K562 (cell line): ENCODE data around the gene ACSF3. TPM values are rescaled to one million over a fixed set of nuclear protein-coding genes. Genes with fewer than 3 reads are reported as not detected.

Experiments used
- ATAC-seq: fragments of 200-7000 bp; cut with Tn5 transposase; 3 replicates; pipeline ENCODE4 v1.9.1; 2020; ENCODE audit warnings: moderate library complexity
- BruUV-seq: library from RNA; stranded (reverse); fragments of 400-500 nt; replicated peaks from 2 replicates; lab custom pipeline; 2021; lab: Mats Ljungman, UMichigan
- CTCF ChIA-PET: fragments of 300-600 bp; formaldehyde crosslinking; extraction: SDS; loops from one replicate; lab custom pipeline; 2021; ENCODE audit warnings: low intra/inter-chr PET ratio; lab: Yijun Ruan, JAX
- POLR2A ChIA-PET: fragments of 300-600, 350-650 bp; sonication (Branson Sonifier 250); formaldehyde crosslinking; extraction: SDS; loops from one replicate; lab custom pipeline; 2021; ENCODE audit warnings: antibody characterized with exemption, inconsistent platforms; lab: Yijun Ruan, JAX
- DNase-seq, 4 experiments: peaks; one replicate each; pipeline versions ENCODE4 v3.0.0 to v3.0.0-alpha.2; 2011 to 2018; ENCODE audit warnings: low spot score in 3 of 4, mixed read lengths in 3 of 4; ENCODE audit errors: extremely low read depth in 1 of 4
- FAIRE-seq: peaks from 2 replicates; lab custom pipeline; 2011; peaks lifted over from hg19 to GRCh38; lab: Jason Lieb, UNC
- H2AFZ ChIP-seq: 2 replicates; pipeline ENCODE4 v1.6.0; 2011; ENCODE audit warnings: low read depth, low read length, control low read depth, inconsistent platforms
- H3K27ac ChIP-seq: fragments of 200-600 bp; 3 replicates; pipeline ENCODE4 v1.8.0; 2011; ENCODE audit warnings: low read depth, mild to moderate bottlenecking, control low read depth, inconsistent platforms, low read length, moderate library complexity, mixed read lengths; ENCODE audit errors: extremely low read depth
- H3K27me3 ChIP-seq, 2 experiments: fragments of 300-600 bp in 1 of 2; 2 replicates in 1 of 2; 3 replicates in 1 of 2; pipeline versions ENCODE4 v1.6.0 to v1.8.0; 2011; ENCODE audit warnings: inconsistent platforms in 2 of 2, low read length in 2 of 2, mild to moderate bottlenecking in 1 of 2, mixed read lengths in 1 of 2, moderate library complexity in 1 of 2; ENCODE audit not compliant: control insufficient read depth in 2 of 2, insufficient read depth in 2 of 2
- H3K36me3 ChIP-seq: fragments of 300-600 bp; 3 replicates; pipeline ENCODE4 v1.8.0; 2011; ENCODE audit warnings: mild to moderate bottlenecking, low read length, inconsistent platforms; ENCODE audit not compliant: control insufficient read depth, insufficient read depth
- H3K4me1 ChIP-seq, 2 experiments: fragments of 200-600 bp in 1 of 2; replicated peaks in 1 of 2; 2 replicates in 1 of 2; 3 replicates in 1 of 2; pipeline versions ENCODE4 v1.5.1 to v1.8.0; 2011; ENCODE audit warnings: inconsistent platforms in 2 of 2, low read length in 2 of 2, mild to moderate bottlenecking in 1 of 2, mixed read lengths in 1 of 2, moderate library complexity in 1 of 2; ENCODE audit not compliant: control insufficient read depth in 2 of 2, insufficient read depth in 2 of 2
- H3K4me2 ChIP-seq: 2 replicates; pipeline ENCODE4 v1.6.1; 2011; ENCODE audit warnings: low read length, control low read depth, inconsistent platforms, mixed read lengths; ENCODE audit not compliant: insufficient read depth
- H3K4me3 ChIP-seq: fragments of 200-600 bp; sonication (generic), shearing (Covaris generic); 2 replicates; pipeline ENCODE4 v1.5.1; 2016; ENCODE audit warnings: control low read depth, inconsistent platforms
- H3K79me2 ChIP-seq: fragments of 200-600 bp; 3 replicates; pipeline ENCODE4 v1.8.0; 2011; ENCODE audit warnings: low read length, inconsistent platforms; ENCODE audit not compliant: control insufficient read depth, insufficient read depth
- H3K9ac ChIP-seq, 2 experiments: 2 replicates each; pipeline versions ENCODE4 v1.6.0 to v1.6.1; 2011; ENCODE audit warnings: low read depth in 2 of 2, low read length in 2 of 2, control low read depth in 1 of 2, inconsistent platforms in 1 of 2, mild to moderate bottlenecking in 1 of 2, mixed read lengths in 1 of 2; ENCODE audit not compliant: insufficient read depth in 1 of 2
- H3K9me1 ChIP-seq: one replicate; pipeline ENCODE4 v1.6.0; 2011; ENCODE audit warnings: inconsistent platforms, mild to moderate bottlenecking, low read length, moderate library complexity; ENCODE audit not compliant: control insufficient read depth, insufficient read depth
- H3K9me3 ChIP-seq: replicated peaks from 2 replicates; pipeline ENCODE4 v1.5.1; 2011; ENCODE audit warnings: low read depth, low read length, inconsistent platforms; ENCODE audit not compliant: control insufficient read depth, insufficient read depth
- H4K20me1 ChIP-seq: replicated peaks from 2 replicates; pipeline ENCODE4 v1.6.1; 2011; ENCODE audit warnings: low read length, inconsistent platforms, mixed read lengths; ENCODE audit not compliant: control insufficient read depth, insufficient read depth
- PURB ChIP-seq: sonication (generic); formaldehyde crosslinking; IDR thresholded peaks from 2 replicates; pipeline ENCODE4 v1.9.0; 2021; ENCODE audit warnings: low read depth, mild to moderate bottlenecking, missing genetic modification reagents
- RAD21 ChIP-seq, 2 experiments: fragments of 250-450 bp in 1 of 2; fragments of 450-650 bp in 1 of 2; sonication (Bioruptor Pico) in 1 of 2; formaldehyde crosslinking in 1 of 2; IDR thresholded peaks in 1 of 2; conservative IDR thresholded peaks in 1 of 2; 2 replicates each; pipeline versions ENCODE4 v1.4.0 to v1.8.0; 2020 to 2022; ENCODE audit warnings: mild to moderate bottlenecking in 2 of 2, moderate library complexity in 1 of 2
- STAG1 ChIP-seq: sonication (generic); formaldehyde crosslinking; IDR thresholded peaks from 2 replicates; pipeline ENCODE4 v1.5.0; 2020; ENCODE audit warnings: missing genetic modification reagents, borderline replicate concordance
- ZKSCAN3 ChIP-seq: fragments of 250-450 bp; sonication (Bioruptor Pico); IDR thresholded peaks from 2 replicates; pipeline ENCODE4 v1.4.0; 2020
- WGBS: fragments of 100-300 bp; shearing (Covaris generic); methylation state at CpG from one replicate; pipeline ENCODE4 v1.1.6; 2016; ENCODE audit warnings: low coverage, mixed read lengths; ENCODE audit not compliant: insufficient coverage; ENCODE audit errors: missing lambda C conversion rate; 5-methylcytosine and 5-hydroxymethylcytosine counted together
- in situ Hi-C: fragments of 300-500 bp; cut with MboI; formaldehyde crosslinking; loops from 4 replicates; pipeline ENCODE4 v1.15.0; 2018; ENCODE audit warnings: inconsistent platforms, mixed read lengths
- intact Hi-C: fragments of 100-400 bp; cut with micrococcal nuclease; formaldehyde crosslinking; loops from 2 replicates; pipeline ENCODE4 v1.14.2; 2022
- polyA plus RNA-seq, 8 experiments: library from polyadenylated mRNA; depleted of rRNA in 4 of 8; stranded (reverse) in 5 of 8; unstranded in 3 of 8; fragments of >200 nt; fragmentation: Nextera tagmentation in 2 of 8; fragmentation: Illumina TruSeq in 1 of 8; extraction: Ambion mirVana in 2 of 8; extraction: Trizol in 1 of 8; gene quantifications; 2 replicates each; pipeline versions ENCODE4 v1.2.1 to v1.2.3, GENCODE V29; 2011 to 2014; ENCODE audit warnings: inconsistent platforms in 1 of 8, missing spikeins in 1 of 8
- total RNA-seq, 7 experiments: library from RNA; depleted of rRNA in 6 of 7; stranded (reverse); fragments of >200 nt in 6 of 7; fragmentation: Illumina TruSeq in 2 of 7; extraction: Trizol in 2 of 7; gene quantifications; 2 replicates each; pipeline versions ENCODE4 v1.2.1 to v1.2.3, GENCODE V29; 2011 to 2021; ENCODE audit warnings: low replicate concordance in 1 of 7
- TF ChIP-seq, protein P1 (sequence below): fragments of 450-650 bp; IDR thresholded peaks from 2 replicates; pipeline ENCODE4 v1.6.1; 2016; ENCODE audit warnings: low read depth, mild to moderate bottlenecking, moderate library complexity
- TF ChIP-seq, protein P2 (sequence below), 3 experiments: IDR thresholded peaks in 2 of 3; conservative IDR thresholded peaks in 1 of 3; 2 replicates each; pipeline ENCODE4 v1.5.1; 2011 to 2012; ENCODE audit warnings: low read length in 3 of 3, mild to moderate bottlenecking in 3 of 3, control low read depth in 2 of 3, improper control_type of control experiment in 1 of 3, inconsistent platforms in 1 of 3, low read depth in 1 of 3, mixed read lengths in 1 of 3, moderate library complexity in 1 of 3; ENCODE audit not compliant: insufficient read depth in 2 of 3
- TF ChIP-seq, protein P3 (sequence below), 2 experiments: IDR thresholded peaks; 2 replicates each; pipeline ENCODE4 v1.6.1; 2011; ENCODE audit warnings: borderline replicate concordance in 1 of 2, control low read depth in 1 of 2, low read depth in 1 of 2, low read length in 1 of 2, mild to moderate bottlenecking in 1 of 2, mixed read lengths in 1 of 2, moderate library complexity in 1 of 2; ENCODE audit not compliant: insufficient read depth in 1 of 2, insufficient read length in 1 of 2, poor library complexity in 1 of 2, severe bottlenecking in 1 of 2; ENCODE audit errors: extremely low read depth in 1 of 2

Gene ACSF3
- total and polyA plus RNA-seq, 9 of the 15 experiments (the other 6 are each of a cell fraction or from before 2014, with no cell fraction given), result 0.77 to 32.8 (median 14.7) TPM

GRCh38 chr16:89179656-89180315 is 86.1 kb downstream of the ACSF3 start (continued):
- TF ChIP-seq PURB (CRISPR knock-in tag), result no peak
- TF ChIP-seq ZKSCAN3 (CRISPR knock-in tag), result no peak

- ChIA-PET POLR2A (interaction anchor here (0.9 kb wide), 1 partner anchor 9 kb away, joined by 6 read pairs; no protein-coding TSS in a partner anchor), CTCF (no interaction called here)
- in situ Hi-C loops (no loop called here), intact Hi-C loops (no loop called here)
- H3K9me1 ChIP-seq, result peaks cover 3% of the 10 kb centered on the region
- H3K27me3 ChIP-seq, result peaks cover 0 to 31% of the 10 kb centered on the region in 2 experiments; a peak in 2 of 5 replicates
- TF ChIP-seq STAG1 (CRISPR knock-in tag) (peak; percentile 9; the same call in 1 of the 2 replicates), RAD21 (CRISPR knock-in tag; conservative IDR thresholded peaks at IDR 0.05 in 1 of 2, IDR thresholded peaks at IDR 0.05 in 1 of 2) (peak in 1 of 2 experiments; percentile 28; a peak in 2 of 4 replicates)
- TF ChIP-seq, protein P1, sequence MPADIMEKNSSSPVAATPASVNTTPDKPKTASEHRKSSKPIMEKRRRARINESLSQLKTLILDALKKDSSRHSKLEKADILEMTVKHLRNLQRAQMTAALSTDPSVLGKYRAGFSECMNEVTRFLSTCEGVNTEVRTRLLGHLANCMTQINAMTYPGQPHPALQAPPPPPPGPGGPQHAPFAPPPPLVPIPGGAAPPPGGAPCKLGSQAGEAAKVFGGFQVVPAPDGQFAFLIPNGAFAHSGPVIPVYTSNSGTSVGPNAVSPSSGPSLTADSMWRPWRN, result no peak
- TF ChIP-seq, protein P2, sequence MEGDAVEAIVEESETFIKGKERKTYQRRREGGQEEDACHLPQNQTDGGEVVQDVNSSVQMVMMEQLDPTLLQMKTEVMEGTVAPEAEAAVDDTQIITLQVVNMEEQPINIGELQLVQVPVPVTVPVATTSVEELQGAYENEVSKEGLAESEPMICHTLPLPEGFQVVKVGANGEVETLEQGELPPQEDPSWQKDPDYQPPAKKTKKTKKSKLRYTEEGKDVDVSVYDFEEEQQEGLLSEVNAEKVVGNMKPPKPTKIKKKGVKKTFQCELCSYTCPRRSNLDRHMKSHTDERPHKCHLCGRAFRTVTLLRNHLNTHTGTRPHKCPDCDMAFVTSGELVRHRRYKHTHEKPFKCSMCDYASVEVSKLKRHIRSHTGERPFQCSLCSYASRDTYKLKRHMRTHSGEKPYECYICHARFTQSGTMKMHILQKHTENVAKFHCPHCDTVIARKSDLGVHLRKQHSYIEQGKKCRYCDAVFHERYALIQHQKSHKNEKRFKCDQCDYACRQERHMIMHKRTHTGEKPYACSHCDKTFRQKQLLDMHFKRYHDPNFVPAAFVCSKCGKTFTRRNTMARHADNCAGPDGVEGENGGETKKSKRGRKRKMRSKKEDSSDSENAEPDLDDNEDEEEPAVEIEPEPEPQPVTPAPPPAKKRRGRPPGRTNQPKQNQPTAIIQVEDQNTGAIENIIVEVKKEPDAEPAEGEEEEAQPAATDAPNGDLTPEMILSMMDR (IDR thresholded peaks at IDR 0.05 in 2 of 3, conservative IDR thresholded peaks at IDR 0.05 in 1 of 3; ENCODE audit: insufficient read depth in 2 of 3, low read depth in 1 of 3, low read length in 3 of 3), result 0 out of 6 replicates have a peak, but pooled peaks of 1 of the 3 experiments have one; percentile 21
- TF ChIP-seq, protein P3, sequence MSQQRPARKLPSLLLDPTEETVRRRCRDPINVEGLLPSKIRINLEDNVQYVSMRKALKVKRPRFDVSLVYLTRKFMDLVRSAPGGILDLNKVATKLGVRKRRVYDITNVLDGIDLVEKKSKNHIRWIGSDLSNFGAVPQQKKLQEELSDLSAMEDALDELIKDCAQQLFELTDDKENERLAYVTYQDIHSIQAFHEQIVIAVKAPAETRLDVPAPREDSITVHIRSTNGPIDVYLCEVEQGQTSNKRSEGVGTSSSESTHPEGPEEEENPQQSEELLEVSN (IDR thresholded peaks at IDR 0.05; ENCODE audit: borderline replicate concordance in 1 of 2, extremely low read depth in 1 of 2, insufficient read depth in 1 of 2, insufficient read length in 1 of 2, low read depth in 1 of 2, low read length in 1 of 2, poor library complexity in 1 of 2, severe bottlenecking in 1 of 2), result peak in 1 of 2 experiments; percentile 33
- DNase-seq (no peak), ATAC-seq (peak; percentile 53), FAIRE-seq (no peak)
- no peaks in the 10 kb centered on the region; the same call in 1 of the 2 replicates for H4K20me1 ChIP-seq
- WGBS, result 8% methylated on average over 9 of the region's 13 CpGs
- no peak overlapping the region for H3K9ac ChIP-seq
- BruUV-seq, result no TSS peak
- H3K36me3 ChIP-seq, result no peaks in the 10 kb centered on the region
- no peaks in the 10 kb centered on the region for H3K9me3 ChIP-seq
- no peak overlapping the region for H2AFZ ChIP-seq
- H3K79me2 ChIP-seq, result no peaks in the 10 kb centered on the region
- H3K27ac ChIP-seq, result no peak overlapping the region
- H3K4me1 ChIP-seq, result peaks cover 0 to 51% of the 10 kb centered on the region in 2 experiments; a peak in 3 of 5 replicates
- no peak overlapping the region for H3K4me2 ChIP-seq
- H3K4me3 ChIP-seq, result no peak overlapping the region
Measured at GRCh38 chr16:89183463-89183862, 89.8 kb downstream of the ACSF3 start.
